MCF 10A (cell line): Measurements from ENCODE around the gene ABCA1. TPM values are rescaled to one million over a fixed set of nuclear protein-coding genes. Genes with fewer than 3 reads are reported as not detected.

Source experiments
- BruUV-seq: library from RNA; stranded (reverse); fragments of 400-500 nt; replicated peaks from 2 replicates; lab custom pipeline; 2021; lab: Mats Ljungman, UMichigan
- CTCF ChIA-PET: fragments of 300-600 bp; sonication (Branson Sonifier 250); formaldehyde crosslinking; extraction: SDS; loops from one replicate; lab custom pipeline; 2021; ENCODE audit warnings: antibody characterized with exemption, inconsistent platforms; lab: Yijun Ruan, JAX
- POLR2A ChIA-PET: fragments of 300-600, 350-650 bp; sonication (Branson Sonifier 250); formaldehyde crosslinking; extraction: SDS; loops from one replicate; lab custom pipeline; 2020; ENCODE audit warnings: antibody characterized with exemption, inconsistent platforms; lab: Yijun Ruan, JAX
- DNase-seq: peaks from one replicate; pipeline ENCODE4 v3.0.0-alpha.2; 2018; ENCODE audit not compliant: unreplicated experiment
- H3K27ac Mint-ChIP-seq: one replicate; pipeline ENCODE4 v1.8.0; 2022; ENCODE audit warnings: mild to moderate bottlenecking, low read depth, mixed read lengths; ENCODE audit not compliant: unreplicated experiment
- H3K27me3 Mint-ChIP-seq: one replicate; pipeline ENCODE4 v1.8.0; 2022; ENCODE audit warnings: mixed read lengths; ENCODE audit not compliant: insufficient read depth, unreplicated experiment
- H3K36me3 Mint-ChIP-seq: one replicate; pipeline ENCODE4 v1.8.0; 2022; ENCODE audit warnings: mild to moderate bottlenecking, moderate library complexity, mixed read lengths; ENCODE audit not compliant: insufficient read depth, unreplicated experiment
- H3K4me1 Mint-ChIP-seq: one replicate; pipeline ENCODE4 v1.8.0; 2022; ENCODE audit warnings: mixed read lengths; ENCODE audit not compliant: insufficient read depth, unreplicated experiment
- H3K4me3 Mint-ChIP-seq: one replicate; pipeline ENCODE4 v1.8.0; 2022; ENCODE audit warnings: mild to moderate bottlenecking, moderate library complexity, mixed read lengths; ENCODE audit not compliant: unreplicated experiment
- H3K9me3 Mint-ChIP-seq: one replicate; pipeline ENCODE4 v1.8.0; 2022; ENCODE audit warnings: mixed read lengths; ENCODE audit not compliant: unreplicated experiment
- CTCF ChIP-seq: fragments of 200-600 bp; IDR thresholded peaks from one replicate; pipeline ENCODE4 v1.8.0; 2022; ENCODE audit warnings: antibody characterized with exemption, mild to moderate bottlenecking; ENCODE audit not compliant: unreplicated experiment
- intact Hi-C: fragments of 100-400 bp; cut with micrococcal nuclease; formaldehyde crosslinking; loops from 2 replicates; pipeline ENCODE4 v1.14.1; 2022
- total RNA-seq: library from RNA; stranded (reverse); gene quantifications from 2 replicates; pipeline ENCODE4 v1.2.3, GENCODE V29; 2022

The ABCA1 gene
- total RNA-seq, 1 experiment from 2014 or later = 0.28 TPM

- DNase-seq = no peak
- no peak overlapping the region for H3K27ac Mint-ChIP-seq
- CTCF ChIA-PET = interaction anchor here (0.6 kb wide), 2 partner anchors 523 to 1841 kb away, joined by 3 to 5 read pairs; no protein-coding TSS in a partner anchor
- intact Hi-C loops = no loop called here
- H3K27me3 Mint-ChIP-seq = no peaks in the 10 kb centered on the region
- H3K9me3 Mint-ChIP-seq = no peaks in the 10 kb centered on the region
- no peak overlapping the region for H3K4me3 Mint-ChIP-seq
- H3K4me1 Mint-ChIP-seq = no peaks in the 10 kb centered on the region
- no peak for TF ChIP-seq CTCF
- H3K36me3 Mint-ChIP-seq = no peaks in the 10 kb centered on the region
- POLR2A ChIA-PET = no interaction called here
- BruUV-seq = no TSS peak
Measured at GRCh38 chr9:104775574-104775936, 152.4 kb downstream of the ABCA1 start.

- Mint-ChIP-seq H3K27ac (no peak overlapping the region), H3K4me1 (no peaks in the 10 kb centered on the region), H3K27me3 (no peaks in the 10 kb centered on the region), H3K36me3 (no peaks in the 10 kb centered on the region), H3K9me3 (no peaks in the 10 kb centered on the region), H3K4me3 (no peak overlapping the region)
- POLR2A ChIA-PET = no interaction called here
- CTCF ChIA-PET = no interaction called here
- TF ChIP-seq CTCF = no peak
- intact Hi-C loops = no loop called here
- BruUV-seq = no TSS peak
- no peak for DNase-seq
Measured at GRCh38 chr9:104774831-104775573, 153.0 kb downstream of the ABCA1 start.

- Mint-ChIP-seq H3K27me3 (no peaks in the 10 kb centered on the region), H3K4me1 (no peaks in the 10 kb centered on the region), H3K36me3 (no peaks in the 10 kb centered on the region), H3K4me3 (no peak overlapping the region), H3K27ac (no peak overlapping the region), H3K9me3 (no peaks in the 10 kb centered on the region)
- no peak for TF ChIP-seq CTCF
- DNase-seq = no peak
- no TSS peak for BruUV-seq
- ChIA-PET CTCF (interaction anchor here (0.6 kb wide), 1 partner anchor 87 kb away, joined by 3 read pairs; no protein-coding TSS in a partner anchor), POLR2A (interaction anchor here (0.7 kb wide), 1 partner anchor 11 kb away, joined by 3 read pairs; no protein-coding TSS in a partner anchor)
- intact Hi-C loops = no loop called here
Measured at GRCh38 chr9:104774132-104774531, 153.8 kb downstream of the ABCA1 start.

- Mint-ChIP-seq H3K36me3 (no peaks in the 10 kb centered on the region), H3K4me1 (no peaks in the 10 kb centered on the region), H3K9me3 (no peaks in the 10 kb centered on the region), H3K4me3 (no peak overlapping the region), H3K27me3 (no peaks in the 10 kb centered on the region), H3K27ac (no peak overlapping the region)
- no peak for DNase-seq
- ChIA-PET POLR2A (no interaction called here), CTCF (no interaction called here)
- TF ChIP-seq CTCF = no peak
- intact Hi-C loops = no loop called here
- no TSS peak for BruUV-seq
Measured at GRCh38 chr9:104772714-104773510, 155.0 kb downstream of the ABCA1 start.
